ENCODE results near the gene CXorf49B. TPM values are rescaled to one million over a fixed set of nuclear protein-coding genes. Genes with fewer than 3 reads are reported as not detected.
A peak's percentile ranks its signal among the peaks of the same experiment; 100 is the strongest.
"Not testable (repeated sequence)": the region's sequence is repeated elsewhere in the genome, so short reads cannot be mapped to it uniquely, and the experiment has no call there.

The CXorf49B gene
- not detected for total RNA-seq
- long read RNA-seq, partial matches to known transcripts: 0 of 1 reads
- long read RNA-seq, other reads (novel, unspliced or antisense): 1 of 1 reads

- intact Hi-C loops (cut with DNase I); ATAC-seq (ENCODE audit: poor library complexity); DNase-seq: not testable (repeated sequence)
Observed at GRCh38 chrX:71763049-71763448, at the start of gene CXorf49B. Gene CXorf49B (plus strand): TSS chrX:71763349. CDS start chrX:71763424, 75 bp downstream.

- ATAC-seq (ENCODE audit: poor library complexity); intact Hi-C loops (cut with DNase I); DNase-seq: not testable (repeated sequence)
Observed at GRCh38 chrX:71714064-71714463, 49.1 kb upstream of the CXorf49B start.

- DNase-seq; ATAC-seq (ENCODE audit: poor library complexity); intact Hi-C loops (cut with DNase I): not testable (repeated sequence)
Observed at GRCh38 chrX:71715551-71715950, 47.6 kb upstream of the CXorf49B start.

- intact Hi-C loops (cut with DNase I); DNase-seq: not testable (repeated sequence)
- ATAC-seq (ENCODE audit: poor library complexity): peak; percentile 29
Observed at GRCh38 chrX:71716323-71716722, 46.8 kb upstream of the CXorf49B start.

- intact Hi-C loops (cut with DNase I); ATAC-seq (ENCODE audit: poor library complexity); DNase-seq: not testable (repeated sequence)
Observed at GRCh38 chrX:71718185-71718584, 45.0 kb upstream of the CXorf49B start, which contains the start of gene CXorf49. Gene CXorf49 (minus strand): TSS chrX:71718285. CDS start chrX:71718151, 134 bp downstream.

GRCh38 chrX:71719195-71719594 lies 44.0 kb upstream of the CXorf49B start:
- ATAC-seq (ENCODE audit: poor library complexity); intact Hi-C loops (cut with DNase I); DNase-seq: not testable (repeated sequence)

- DNase-seq; intact Hi-C loops (cut with DNase I); ATAC-seq (ENCODE audit: poor library complexity): not testable (repeated sequence)
Observed at GRCh38 chrX:71720289-71720886, 42.8 kb upstream of the CXorf49B start.

GRCh38 chrX:71760688-71761281 lies 2.4 kb upstream of the CXorf49B start:
- DNase-seq; intact Hi-C loops (cut with DNase I); ATAC-seq (ENCODE audit: poor library complexity): not testable (repeated sequence)

- ATAC-seq (ENCODE audit: poor library complexity): not testable (repeated sequence)
Observed at GRCh38 chrX:71764832-71765231, 1.7 kb downstream of the CXorf49B start.

GRCh38 chrX:71765613-71766012 lies 2.5 kb downstream of the CXorf49B start:
- DNase-seq; intact Hi-C loops (cut with DNase I); ATAC-seq (ENCODE audit: poor library complexity): not testable (repeated sequence)

More at GRCh38 chrX:71764832-71765231, 1.7 kb downstream of the CXorf49B start:
- DNase-seq; intact Hi-C loops (cut with DNase I): not testable (repeated sequence)

- intact Hi-C loops (cut with DNase I); ATAC-seq (ENCODE audit: poor library complexity); DNase-seq: not testable (repeated sequence)
Observed at GRCh38 chrX:71767134-71767533, 4.0 kb downstream of the CXorf49B start.

- DNase-seq; intact Hi-C loops (cut with DNase I); ATAC-seq (ENCODE audit: poor library complexity): not testable (repeated sequence)
Observed at GRCh38 chrX:71778322-71778721, 15.2 kb downstream of the CXorf49B start.

- DNase-seq; ATAC-seq (ENCODE audit: poor library complexity); intact Hi-C loops (cut with DNase I): not testable (repeated sequence)
Observed at GRCh38 chrX:71782225-71782949, 19.2 kb downstream of the CXorf49B start.

- peak; percentile 67 for ATAC-seq (ENCODE audit: poor library complexity)
Observed at GRCh38 chrX:71782950-71783299, 19.8 kb downstream of the CXorf49B start.

GRCh38 chrX:71783569-71784347 lies 20.6 kb downstream of the CXorf49B start:
- intact Hi-C loops (cut with DNase I); DNase-seq: not testable (repeated sequence)
- ATAC-seq (ENCODE audit: poor library complexity): peak; percentile 46

More at GRCh38 chrX:71782950-71783299, 19.8 kb downstream of the CXorf49B start:
- DNase-seq; intact Hi-C loops (cut with DNase I): not testable (repeated sequence)

GRCh38 chrX:71784348-71784983 lies 21.3 kb downstream of the CXorf49B start:
- ATAC-seq (ENCODE audit: poor library complexity): peak; percentile 79
- intact Hi-C loops (cut with DNase I); DNase-seq: not testable (repeated sequence)

GRCh38 chrX:71806450-71806849 lies 43.3 kb downstream of the CXorf49B start:
- intact Hi-C loops (cut with DNase I); ATAC-seq (ENCODE audit: poor library complexity); DNase-seq: not testable (repeated sequence)

GRCh38 chrX:71809886-71810285 lies 46.7 kb downstream of the CXorf49B start:
- DNase-seq (no peak), ATAC-seq (ENCODE audit: poor library complexity) (no peak)
- intact Hi-C loops (cut with DNase I): no loop called here
